ENCODE results near the gene CTNNBL1. TPM values are rescaled to one million over a fixed set of nuclear protein-coding genes. Genes with fewer than 3 reads are reported as not detected.
A peak's percentile ranks its signal among the peaks of the same experiment; 100 is the strongest.

Gene CTNNBL1
- total RNA-seq, 8 experiments from 2014 or later = 33.2 to 51.4 (median 37.0) TPM

GRCh38 chr20:37786043-37786442, 92.2 kb downstream of the CTNNBL1 start:
- H3K4me1 ChIP-seq (replicated peaks in 1 of 2) = peaks cover 0 to 4% of the 10 kb centered on the region in 2 donors
- no peak overlapping the region for H3K27ac ChIP-seq
- H3K4me3 ChIP-seq = no peak overlapping the region
- WGBS, 10 experiments = no CpG with 5 or more reads among the region's 1 CpG
- in situ Hi-C loops (cut with MboI; ENCODE audit: low pct_unique_long_range_greater_than_20kb in 2 of 9, low sequenced_read_pairs in 9 of 9, unreplicated experiment in 9 of 9) = no loop called here
- ATAC-seq (replicated peaks in 6 of 8) = peak in 1 of 8 experiments; percentile 31

GRCh38 chr20:37789408-37789807, 95.6 kb downstream of the CTNNBL1 start:
- in situ Hi-C loops (cut with MboI; ENCODE audit: low pct_unique_long_range_greater_than_20kb in 2 of 9, low sequenced_read_pairs in 9 of 9, unreplicated experiment in 9 of 9) = no loop called here
- Histone ChIP-seq H3K4me3 (no peak overlapping the region), H3K4me1 (replicated peaks in 1 of 2) (peaks cover 0 to 4% of the 10 kb centered on the region in 2 donors), H3K27ac (no peak overlapping the region)
- WGBS, 10 experiments = 71 to 100% (median 100%) methylated on average over 1 of the region's 1 CpG; no CpG with 5 or more reads in 2 of the 10 experiments
- ATAC-seq (replicated peaks in 6 of 8) = no peak

- in situ Hi-C loops (cut with MboI; ENCODE audit: low pct_unique_long_range_greater_than_20kb in 2 of 9, low sequenced_read_pairs in 9 of 9, unreplicated experiment in 9 of 9) = no loop called here
- Histone ChIP-seq H3K4me1 (replicated peaks in 1 of 2) (peaks cover 0 to 4% of the 10 kb centered on the region in 2 donors), H3K27ac (no peak overlapping the region), H3K4me3 (no peak overlapping the region)
- ATAC-seq (replicated peaks in 6 of 8) = no peak
- WGBS, 10 experiments = 50 to 100% (median 89%) methylated on average over 1 of the region's 1 CpG; no CpG with 5 or more reads in 3 of the 10 experiments
Observed at GRCh38 chr20:37790900-37791299, 97.1 kb downstream of the CTNNBL1 start.

- 75 to 100% (median 90%) methylated on average over 1 to 4 of the region's 4 CpGs; no CpG with 5 or more reads in 1 of the 10 experiments for WGBS, 10 experiments
- Histone ChIP-seq H3K27ac (no peak overlapping the region), H3K4me1 (replicated peaks in 1 of 2) (peaks cover 0 to 13% of the 10 kb centered on the region in 2 donors), H3K4me3 (no peak overlapping the region)
- in situ Hi-C loops (cut with MboI; ENCODE audit: low pct_unique_long_range_greater_than_20kb in 2 of 9, low sequenced_read_pairs in 9 of 9, unreplicated experiment in 9 of 9) = no loop called here
- peak in 1 of 8 experiments; percentile 84 for ATAC-seq (replicated peaks in 6 of 8)
Observed at GRCh38 chr20:37796121-37796520, 102.3 kb downstream of the CTNNBL1 start.

GRCh38 chr20:37796733-37797132, 102.9 kb downstream of the CTNNBL1 start:
- ATAC-seq (replicated peaks in 6 of 8) = no peak
- no peak overlapping the region for H3K27ac ChIP-seq
- H3K4me3 ChIP-seq = no peak overlapping the region
- peaks cover 0 to 13% of the 10 kb centered on the region in 2 donors for H3K4me1 ChIP-seq (replicated peaks in 1 of 2)
- in situ Hi-C loops (cut with MboI; ENCODE audit: low pct_unique_long_range_greater_than_20kb in 2 of 9, low sequenced_read_pairs in 9 of 9, unreplicated experiment in 9 of 9) = no loop called here
- 80 to 100% (median 94%) methylated on average over 2 to 6 of the region's 7 CpGs for WGBS, 10 experiments

GRCh38 chr20:37797669-37798175, 103.9 kb downstream of the CTNNBL1 start:
- Histone ChIP-seq H3K4me1 (replicated peaks in 1 of 2) (peaks cover under 1 to 19% of the 10 kb centered on the region in 2 donors), H3K27ac (no peak overlapping the region), H3K4me3 (no peak overlapping the region)
- no peak for ATAC-seq (replicated peaks in 6 of 8)
- 56 to 100% (median 82%) methylated on average over 2 to 4 of the region's 4 CpGs for WGBS, 10 experiments
- in situ Hi-C loops (cut with MboI; ENCODE audit: low pct_unique_long_range_greater_than_20kb in 2 of 9, low sequenced_read_pairs in 9 of 9, unreplicated experiment in 9 of 9) = no loop called here

- no peak for ATAC-seq (replicated peaks in 6 of 8)
- Histone ChIP-seq H3K27ac (no peak overlapping the region), H3K4me1 (replicated peaks in 1 of 2) (peaks cover 7 to 25% of the 10 kb centered on the region in 2 donors), H3K4me3 (no peak overlapping the region)
- WGBS, 10 experiments = 70 to 100% (median 88%) methylated on average over 1 to 2 of the region's 2 CpGs; no CpG with 5 or more reads in 3 of the 10 experiments
- in situ Hi-C loops (cut with MboI; ENCODE audit: low pct_unique_long_range_greater_than_20kb in 2 of 9, low sequenced_read_pairs in 9 of 9, unreplicated experiment in 9 of 9) = no loop called here
Observed at GRCh38 chr20:37798312-37798711, 104.5 kb downstream of the CTNNBL1 start.

- H3K4me1 ChIP-seq (replicated peaks in 1 of 2) = peaks cover 16 to 36% of the 10 kb centered on the region in 2 donors
- 69 to 100% (median 90%) methylated on average over 2 to 4 of the region's 4 CpGs; no CpG with 5 or more reads in 1 of the 10 experiments for WGBS, 10 experiments
- in situ Hi-C loops (cut with MboI; ENCODE audit: low pct_unique_long_range_greater_than_20kb in 2 of 9, low sequenced_read_pairs in 9 of 9, unreplicated experiment in 9 of 9) = no loop called here
- no peak overlapping the region for H3K27ac ChIP-seq
- ATAC-seq (replicated peaks in 6 of 8) = no peak
- no peak overlapping the region for H3K4me3 ChIP-seq
Observed at GRCh38 chr20:37800618-37801017, 106.8 kb downstream of the CTNNBL1 start.

- ATAC-seq (replicated peaks in 6 of 8) = peak in 1 of 8 experiments; percentile 37
- Histone ChIP-seq H3K4me3 (no peak overlapping the region), H3K27ac (no peak overlapping the region), H3K4me1 (replicated peaks in 1 of 2) (peaks cover 16 to 36% of the 10 kb centered on the region in 2 donors)
- in situ Hi-C loops (cut with MboI; ENCODE audit: low pct_unique_long_range_greater_than_20kb in 2 of 9, low sequenced_read_pairs in 9 of 9, unreplicated experiment in 9 of 9) = no loop called here
- WGBS, 10 experiments = 80 to 100% (median 95%) methylated on average over 1 to 2 of the region's 2 CpGs; no CpG with 5 or more reads in 1 of the 10 experiments
Observed at GRCh38 chr20:37801921-37802320, 108.1 kb downstream of the CTNNBL1 start.

GRCh38 chr20:37803438-37804307, 109.8 kb downstream of the CTNNBL1 start:
- H3K4me1 ChIP-seq (replicated peaks in 1 of 2) = peaks cover 20 to 42% of the 10 kb centered on the region in 2 donors
- 60 to 97% (median 78%) methylated on average over 1 to 7 of the region's 8 CpGs for WGBS, 10 experiments
- H3K4me3 ChIP-seq = no peak overlapping the region
- peak in 5 of 8 experiments; percentile 94 to 99 (median 97) for ATAC-seq (replicated peaks in 6 of 8)
- H3K27ac ChIP-seq = peak overlapping the region; percentile 49 to 62
- in situ Hi-C loops (cut with MboI; ENCODE audit: low pct_unique_long_range_greater_than_20kb in 2 of 9, low sequenced_read_pairs in 9 of 9, unreplicated experiment in 9 of 9) = no loop called here

- peak in 1 of 8 experiments; percentile 35 for ATAC-seq (replicated peaks in 6 of 8)
- H3K27ac ChIP-seq = no peak overlapping the region
- in situ Hi-C loops (cut with MboI; ENCODE audit: low pct_unique_long_range_greater_than_20kb in 2 of 9, low sequenced_read_pairs in 9 of 9, unreplicated experiment in 9 of 9) = no loop called here
Observed at GRCh38 chr20:37804584-37805566, 111.0 kb downstream of the CTNNBL1 start.

GRCh38 chr20:37807471-37808232, 113.8 kb downstream of the CTNNBL1 start:
- H3K4me3 ChIP-seq = no peak overlapping the region
- H3K27ac ChIP-seq = peak overlapping the region in 1 of 2 donors; percentile 43
- WGBS, 10 experiments = 70 to 100% (median 88%) methylated on average over 1 to 5 of the region's 5 CpGs; no CpG with 5 or more reads in 2 of the 10 experiments
- in situ Hi-C loops (cut with MboI; ENCODE audit: low pct_unique_long_range_greater_than_20kb in 2 of 9, low sequenced_read_pairs in 9 of 9, unreplicated experiment in 9 of 9) = no loop called here
- peak in 2 of 8 experiments; percentile 18 to 52 for ATAC-seq (replicated peaks in 6 of 8)
- H3K4me1 ChIP-seq (replicated peaks in 1 of 2) = peaks cover 20 to 35% of the 10 kb centered on the region in 2 donors

More at GRCh38 chr20:37804584-37805566, 111.0 kb downstream of the CTNNBL1 start:
- Histone ChIP-seq H3K4me1 (replicated peaks in 1 of 2) (peaks cover 20 to 39% of the 10 kb centered on the region in 2 donors), H3K4me3 (no peak overlapping the region)
- WGBS, 10 experiments = 88 to 100% (median 93%) methylated on average over 1 to 9 of the region's 16 CpGs
